ENCODE data around the gene SDCCAG8.

Gene SDCCAG8

GRCh38 chr1:243482141-243483022 lies 226.5 kb downstream of the SDCCAG8 start:
- TF ChIP-seq CTCF (IDR thresholded peaks at IDR 0.05) (no peak), ZFX (IDR thresholded peaks at IDR 0.05; ENCODE audit: borderline replicate concordance) (no peak)
- H3K27ac ChIP-seq, result no peak overlapping the region

- no peak overlapping the region for H3K27ac ChIP-seq
- TF ChIP-seq CTCF (IDR thresholded peaks at IDR 0.05) (no peak), ZFX (IDR thresholded peaks at IDR 0.05; ENCODE audit: borderline replicate concordance) (no peak)
Measured at GRCh38 chr1:243483071-243483771, 227.4 kb downstream of the SDCCAG8 start.

- no peak overlapping the region for H3K27ac ChIP-seq
- no peak for TF ChIP-seq ZFX (IDR thresholded peaks at IDR 0.05; ENCODE audit: borderline replicate concordance)
- no peak for TF ChIP-seq CTCF (IDR thresholded peaks at IDR 0.05)
Measured at GRCh38 chr1:243483952-243484351, 228.1 kb downstream of the SDCCAG8 start.

GRCh38 chr1:243487036-243487648 lies 231.3 kb downstream of the SDCCAG8 start:
- H3K27ac ChIP-seq, result no peak overlapping the region; the same call in 1 of the 2 replicates
- TF ChIP-seq ZFX (IDR thresholded peaks at IDR 0.05; ENCODE audit: borderline replicate concordance), result no peak
- no peak for TF ChIP-seq CTCF (IDR thresholded peaks at IDR 0.05)

- H3K27ac ChIP-seq, result no peak overlapping the region; the same call in 1 of the 2 replicates
- TF ChIP-seq CTCF (IDR thresholded peaks at IDR 0.05) (no peak), ZFX (IDR thresholded peaks at IDR 0.05; ENCODE audit: borderline replicate concordance) (no peak)
Measured at GRCh38 chr1:243487649-243488227, 231.9 kb downstream of the SDCCAG8 start.

GRCh38 chr1:243488459-243489157 lies 232.8 kb downstream of the SDCCAG8 start:
- no peak for TF ChIP-seq CTCF (IDR thresholded peaks at IDR 0.05)
- no peak overlapping the region; the same call in 1 of the 2 replicates for H3K27ac ChIP-seq
